Neural progenitor cell (in vitro differentiated cells): ENCODE data around the gene RAB1A. TPM values are rescaled to one million over a fixed set of nuclear protein-coding genes. Genes with fewer than 3 reads are reported as not detected.

Source experiments
- DNase-seq: peaks from one replicate; pipeline ENCODE4 v3.0.0-alpha.2; 2016; ENCODE audit warnings: low spot score
- H2AFZ ChIP-seq: fragments of 200-600 bp; sonication (generic); replicated peaks from 2 replicates; pipeline ENCODE4 v1.6.1; 2016; ENCODE audit warnings: antibody characterized with exemption
- H3F3A ChIP-seq: fragments of 200-600 bp; sonication (generic); 2 replicates; pipeline ENCODE4 v1.6.1; 2016; ENCODE audit warnings: antibody characterized with exemption, low read depth
- H3K27ac ChIP-seq: fragments of 200-600 bp; sonication (generic); 2 replicates; pipeline ENCODE4 v1.5.1; 2016; ENCODE audit warnings: mild to moderate bottlenecking
- H3K27me3 ChIP-seq: fragments of 200-600 bp; sonication (generic); 2 replicates; pipeline ENCODE4 v1.6.1; 2016; ENCODE audit warnings: mild to moderate bottlenecking, moderate library complexity
- H3K36me3 ChIP-seq: fragments of 200-600 bp; sonication (generic); 2 replicates; pipeline ENCODE4 v1.5.1; 2016
- H3K4me1 ChIP-seq: fragments of 200-600 bp; sonication (generic); 2 replicates; pipeline ENCODE4 v1.6.1; 2016; ENCODE audit warnings: mixed run types
- H3K4me2 ChIP-seq: fragments of 200-600 bp; sonication (generic); 2 replicates; pipeline ENCODE4 v1.6.1; 2016
- H3K4me3 ChIP-seq: fragments of 200-600 bp; sonication (generic); 2 replicates; pipeline ENCODE4 v1.5.1; 2016
- H3K79me2 ChIP-seq: fragments of 200-600 bp; sonication (generic); 2 replicates; pipeline ENCODE4 v1.6.1; 2016; ENCODE audit warnings: low read depth
- H3K9ac ChIP-seq: fragments of 200-600 bp; sonication (generic); 2 replicates; pipeline ENCODE4 v1.6.1; 2016
- H3K9me3 ChIP-seq: fragments of 200-600 bp; sonication (generic); 2 replicates; pipeline ENCODE4 v1.5.1; 2016; ENCODE audit warnings: low read depth
- H4K20me1 ChIP-seq: fragments of 200-600 bp; sonication (generic); 2 replicates; pipeline ENCODE4 v1.6.1; 2016; ENCODE audit warnings: low read depth
- H3K27ac Mint-ChIP-seq: 3 replicates; pipeline ENCODE4 v1.8.0; 2021; ENCODE audit warnings: mixed read lengths
- H3K27me3 Mint-ChIP-seq: 2 replicates; pipeline ENCODE4 v1.8.0; 2022; ENCODE audit warnings: low read depth, mild to moderate bottlenecking, inconsistent platforms, moderate library complexity, mixed read lengths; ENCODE audit not compliant: insufficient read depth
- H3K36me3 Mint-ChIP-seq: 3 replicates; pipeline ENCODE4 v1.8.0; 2021; ENCODE audit warnings: mixed read lengths
- H3K4me1 Mint-ChIP-seq: 3 replicates; pipeline ENCODE4 v1.8.0; 2021; ENCODE audit warnings: mixed read lengths
- H3K4me3 Mint-ChIP-seq: 3 replicates; pipeline ENCODE4 v1.8.0; 2021; ENCODE audit warnings: mild to moderate bottlenecking, moderate library complexity, mixed read lengths
- H3K9me3 Mint-ChIP-seq: 3 replicates; pipeline ENCODE4 v1.8.0; 2020; ENCODE audit warnings: mixed read lengths
- CTCF ChIP-seq: fragments of 200-600 bp; sonication (generic); IDR thresholded peaks from 2 replicates; pipeline ENCODE4 v1.5.1; 2017; ENCODE audit warnings: antibody characterized with exemption, mild to moderate bottlenecking
- EZH2 ChIP-seq: fragments of 200-600 bp; sonication (generic); IDR thresholded peaks from 2 replicates; pipeline ENCODE4 v1.6.1; 2017; ENCODE audit warnings: antibody characterized with exemption, mild to moderate bottlenecking, moderate library complexity
- EZH2phosphoT487 ChIP-seq: fragments of 200-600 bp; sonication (generic); IDR thresholded peaks from 2 replicates; pipeline ENCODE4 v1.6.1; 2017; ENCODE audit warnings: antibody characterized with exemption
- total RNA-seq: library from RNA; depleted of rRNA; stranded (reverse); fragments of >200 nt; gene quantifications from 2 replicates; pipeline ENCODE4 v1.2.3, GENCODE V29; 2015; ENCODE audit warnings: low replicate concordance

Gene RAB1A
- total RNA-seq, 1 donor from 2014 or later, result 100 TPM

- TF ChIP-seq CTCF, result no peak
- TF ChIP-seq EZH2phosphoT487, result no peak
- TF ChIP-seq EZH2, result no peak
- no peak overlapping the region for H3K27ac Mint-ChIP-seq
- H3K9me3 Mint-ChIP-seq, result peaks cover 7% of the 10 kb centered on the region
- Histone ChIP-seq H3F3A (peaks cover 12% of the 10 kb centered on the region), H3K4me1 (peaks cover 16% of the 10 kb centered on the region), H3K9me3 (no peaks in the 10 kb centered on the region), H3K9ac (no peak overlapping the region), H4K20me1 (peaks cover 3% of the 10 kb centered on the region), H2AFZ (no peak overlapping the region), H3K4me2 (peak overlapping the region; percentile 47), H3K79me2 (no peaks in the 10 kb centered on the region), H3K27me3 (no peaks in the 10 kb centered on the region), H3K27ac (no peak overlapping the region), H3K4me3 (no peak overlapping the region), H3K36me3 (no peaks in the 10 kb centered on the region)
- peaks cover 24% of the 10 kb centered on the region for H3K36me3 Mint-ChIP-seq
- peaks cover 8% of the 10 kb centered on the region for H3K27me3 Mint-ChIP-seq
- peaks cover 11% of the 10 kb centered on the region for H3K4me1 Mint-ChIP-seq
- H3K4me3 Mint-ChIP-seq, result no peak overlapping the region
- peak; percentile 70 for DNase-seq
Measured at GRCh38 chr2:65045651-65046050, 84.3 kb downstream of the RAB1A start.

- H3F3A ChIP-seq, result peaks cover 12% of the 10 kb centered on the region
- no peaks in the 10 kb centered on the region for H3K79me2 ChIP-seq
- H3K4me1 Mint-ChIP-seq, result peaks cover 13% of the 10 kb centered on the region
- H3K9ac ChIP-seq, result no peak overlapping the region
- no peak overlapping the region for H3K4me3 Mint-ChIP-seq
- TF ChIP-seq EZH2, result no peak
- TF ChIP-seq CTCF, result no peak
- TF ChIP-seq EZH2phosphoT487, result no peak
- peaks cover 3% of the 10 kb centered on the region for H4K20me1 ChIP-seq
- H3K27me3 Mint-ChIP-seq, result peaks cover 8% of the 10 kb centered on the region
- H3K27ac ChIP-seq, result no peak overlapping the region
- H3K4me3 ChIP-seq, result no peak overlapping the region
- no peaks in the 10 kb centered on the region for H3K9me3 ChIP-seq
- no peak for DNase-seq
- H3K27me3 ChIP-seq, result no peaks in the 10 kb centered on the region
- no peaks in the 10 kb centered on the region for H3K36me3 ChIP-seq
- peaks cover 16% of the 10 kb centered on the region for H3K4me1 ChIP-seq
- H3K36me3 Mint-ChIP-seq, result peaks cover 24% of the 10 kb centered on the region
- H3K4me2 ChIP-seq, result no peak overlapping the region
- no peak overlapping the region for H2AFZ ChIP-seq
- peaks cover 7% of the 10 kb centered on the region for H3K9me3 Mint-ChIP-seq
- no peak overlapping the region for H3K27ac Mint-ChIP-seq
Measured at GRCh38 chr2:65044097-65044735, 85.7 kb downstream of the RAB1A start.

GRCh38 chr2:65043001-65043400 lies 86.9 kb downstream of the RAB1A start:
- no peaks in the 10 kb centered on the region for H3K79me2 ChIP-seq

More at GRCh38 chr2:65043001-65043400, 86.9 kb downstream of the RAB1A start:
- Histone ChIP-seq H3K36me3 (no peaks in the 10 kb centered on the region), H3F3A (peaks cover 12% of the 10 kb centered on the region), H3K4me1 (peaks cover 16% of the 10 kb centered on the region), H3K4me3 (no peak overlapping the region), H3K4me2 (no peak overlapping the region), H3K27ac (no peak overlapping the region), H3K9ac (no peak overlapping the region), H3K9me3 (no peaks in the 10 kb centered on the region), H4K20me1 (peaks cover 3% of the 10 kb centered on the region), H2AFZ (no peak overlapping the region), H3K27me3 (no peaks in the 10 kb centered on the region)
- peaks cover 2% of the 10 kb centered on the region for H3K9me3 Mint-ChIP-seq
- H3K4me3 Mint-ChIP-seq, result no peak overlapping the region
- peaks cover 8% of the 10 kb centered on the region for H3K27me3 Mint-ChIP-seq
- no peak for TF ChIP-seq EZH2phosphoT487
- TF ChIP-seq CTCF, result no peak
- TF ChIP-seq EZH2, result no peak
- DNase-seq, result no peak
- no peak overlapping the region for H3K27ac Mint-ChIP-seq
- peaks cover 21% of the 10 kb centered on the region for H3K36me3 Mint-ChIP-seq
- H3K4me1 Mint-ChIP-seq, result peaks cover 13% of the 10 kb centered on the region
